Stimulated activated CD4-positive, alpha-beta T cell treated with anti-CD3 and anti-CD28 coated beads, Interleukin-15, amount 100 ng/mL, for 24 hours (primary cell): ENCODE measurements around the gene ROCK2.
A peak's percentile ranks its signal among the peaks of the same experiment; 100 is the strongest.

Experiments
- DNase-seq: peaks from one replicate; pipeline ENCODE4 v3.0.0-alpha.2; 2020

ROCK2 gene

GRCh38 chr2:11344342-11344955, at the start of gene ROCK2:
Gene ROCK2, minus strand, starts transcription at chr2:11344636. Its CDS starts 500 bp downstream, at chr2:11344136.
- peak; percentile 83 for DNase-seq

- DNase-seq, result no peak
These were observed 49.3 kb upstream of the ROCK2 start for GRCh38 chr2:11393711-11394236.

GRCh38 chr2:11391942-11392266, 47.5 kb upstream of the ROCK2 start:
- DNase-seq, result no peak

- DNase-seq, result no peak
These were observed 45.9 kb upstream of the ROCK2 start for GRCh38 chr2:11390399-11390658.

GRCh38 chr2:11389551-11390398, 45.3 kb upstream of the ROCK2 start:
- DNase-seq, result no peak

GRCh38 chr2:11389052-11389420, 44.6 kb upstream of the ROCK2 start:
- DNase-seq, result no peak

DNA sequence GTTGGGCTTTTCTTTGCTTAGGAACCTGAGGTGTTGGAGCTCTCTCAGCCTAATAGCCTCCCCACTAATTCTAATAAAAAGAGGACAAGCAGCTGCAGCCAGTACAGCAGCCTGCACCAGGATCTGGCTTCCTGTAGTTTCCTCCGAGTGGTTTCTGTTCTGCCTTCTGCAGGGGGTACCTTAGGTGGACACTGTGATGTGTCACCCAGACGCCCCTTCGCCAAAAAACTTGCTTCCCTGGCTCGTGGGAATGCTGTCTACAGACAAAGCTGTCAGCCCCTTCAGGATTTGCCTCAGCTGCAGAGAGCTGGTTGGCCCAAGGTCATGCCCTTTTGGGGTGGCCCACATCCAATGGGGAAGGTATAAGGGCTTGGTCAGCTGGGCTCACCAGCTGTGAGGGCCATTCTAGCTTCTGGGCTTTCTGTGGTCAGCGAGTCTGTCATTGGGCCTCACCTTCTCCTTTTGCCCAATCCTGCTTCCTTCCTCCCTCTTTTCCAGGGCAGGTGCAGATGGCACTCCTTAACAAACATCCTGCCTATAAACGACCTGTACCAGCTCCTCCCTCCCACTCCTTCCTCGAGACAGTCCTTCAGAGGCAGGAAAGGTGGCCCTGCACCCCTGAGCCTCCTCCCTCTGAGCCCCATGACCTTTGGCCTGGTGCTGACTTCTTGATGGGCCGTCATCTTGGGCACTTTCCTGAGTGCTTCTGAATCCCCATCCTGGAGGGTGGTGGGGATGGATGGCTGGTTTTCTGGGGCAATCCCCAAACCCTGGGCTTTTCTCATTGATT, 44.0 kb upstream of the ROCK2 start:
- DNase-seq, result no peak

GRCh38 chr2:11387843-11388242, 43.4 kb upstream of the ROCK2 start:
- DNase-seq, result no peak

DNA sequence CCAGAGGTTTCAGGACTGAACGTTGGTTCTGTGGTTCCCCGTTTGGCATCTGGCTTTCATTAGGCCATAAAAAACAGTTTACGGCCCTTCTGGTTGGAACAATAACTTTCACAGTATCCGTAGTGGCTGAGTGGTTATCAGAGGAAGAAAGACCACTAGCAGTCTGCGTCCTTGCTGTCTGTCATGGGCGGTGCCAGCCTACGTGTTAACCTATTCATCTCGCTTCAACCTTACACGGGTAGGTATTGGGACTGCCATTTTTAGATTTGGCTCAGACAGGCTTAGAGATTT, 42.6 kb upstream of the ROCK2 start:
- no peak for DNase-seq

- no peak for DNase-seq
These were observed 41.4 kb upstream of the ROCK2 start for GRCh38 chr2:11385847-11386246.

DNA sequence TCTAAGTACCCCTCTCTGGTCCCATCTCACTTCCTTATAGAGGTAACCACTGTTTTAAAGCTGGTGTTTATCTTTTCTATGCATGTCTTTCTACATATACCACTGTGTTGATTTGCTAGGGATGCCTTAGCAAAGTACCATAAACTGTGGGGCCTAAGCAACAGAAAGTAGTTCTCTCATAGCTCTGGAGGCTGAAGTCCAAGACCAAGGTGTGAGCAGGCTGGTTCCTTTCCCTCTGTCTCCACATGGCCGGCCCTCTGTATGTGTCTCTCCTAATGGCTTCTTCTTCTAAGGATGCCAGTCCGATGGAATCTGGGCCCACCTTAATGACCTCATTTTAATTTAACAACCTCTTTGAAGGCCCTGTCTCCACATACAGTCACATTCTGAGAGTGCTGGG, 40.8 kb upstream of the ROCK2 start:
- no peak for DNase-seq

- DNase-seq, result no peak
These were observed 35.1 kb upstream of the ROCK2 start for GRCh38 chr2:11379558-11379957.

DNA sequence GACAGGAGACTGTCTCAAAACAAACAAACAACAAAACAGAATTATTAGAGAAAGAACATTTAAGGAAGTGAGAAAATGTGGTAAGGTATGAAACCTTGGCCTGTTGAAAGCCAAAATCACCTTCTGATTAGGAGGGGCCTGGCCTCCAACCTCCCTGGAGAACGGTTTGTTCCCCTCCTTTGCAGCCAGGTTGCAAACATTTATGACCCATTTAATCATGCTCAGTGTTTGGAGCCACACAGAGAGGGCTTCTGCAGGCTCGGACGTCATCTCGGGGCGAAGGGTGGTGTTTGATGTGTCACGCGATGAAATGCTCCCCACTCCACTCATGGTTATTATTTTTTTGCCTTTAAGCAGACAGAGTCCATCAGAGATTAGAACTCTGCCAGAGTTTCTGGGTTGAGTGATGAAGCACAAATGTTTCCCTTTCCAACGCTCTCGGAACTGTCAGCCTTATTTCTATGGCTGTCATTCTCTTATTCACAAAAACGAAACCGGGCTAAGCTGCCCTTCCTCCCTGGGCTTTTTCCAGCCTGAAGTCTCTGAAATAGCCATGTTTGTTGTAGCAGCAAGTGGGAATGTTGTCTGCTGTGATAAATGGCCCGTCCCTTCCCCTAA, 33.6 kb upstream of the ROCK2 start:
- DNase-seq, result no peak

GRCh38 chr2:11376071-11376470, 31.6 kb upstream of the ROCK2 start:
- no peak for DNase-seq

- DNase-seq, result no peak
These were observed 31.2 kb upstream of the ROCK2 start for GRCh38 chr2:11375689-11376027.

- no peak for DNase-seq
These were observed 30.7 kb upstream of the ROCK2 start for GRCh38 chr2:11375025-11375688.

DNA sequence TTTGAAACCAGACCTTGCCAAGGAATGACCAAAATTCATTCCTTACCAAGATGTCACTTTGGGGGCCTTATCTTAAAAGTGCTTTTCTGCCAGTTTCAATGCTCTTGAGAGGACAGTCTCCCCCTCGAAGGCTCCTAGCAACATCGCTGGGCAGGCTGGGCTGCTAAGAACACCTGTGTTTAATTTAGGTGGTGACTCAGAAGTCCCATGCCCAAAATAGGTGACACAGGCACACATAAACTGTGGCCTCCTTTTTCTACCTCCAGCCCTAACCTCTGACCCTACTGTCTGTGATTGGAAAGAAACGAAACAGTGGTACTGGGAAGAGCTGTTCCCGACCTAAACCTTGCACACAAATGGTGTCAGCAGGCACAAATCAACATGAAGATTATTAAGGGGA, 28.7 kb upstream of the ROCK2 start:
- DNase-seq, result no peak

DNA sequence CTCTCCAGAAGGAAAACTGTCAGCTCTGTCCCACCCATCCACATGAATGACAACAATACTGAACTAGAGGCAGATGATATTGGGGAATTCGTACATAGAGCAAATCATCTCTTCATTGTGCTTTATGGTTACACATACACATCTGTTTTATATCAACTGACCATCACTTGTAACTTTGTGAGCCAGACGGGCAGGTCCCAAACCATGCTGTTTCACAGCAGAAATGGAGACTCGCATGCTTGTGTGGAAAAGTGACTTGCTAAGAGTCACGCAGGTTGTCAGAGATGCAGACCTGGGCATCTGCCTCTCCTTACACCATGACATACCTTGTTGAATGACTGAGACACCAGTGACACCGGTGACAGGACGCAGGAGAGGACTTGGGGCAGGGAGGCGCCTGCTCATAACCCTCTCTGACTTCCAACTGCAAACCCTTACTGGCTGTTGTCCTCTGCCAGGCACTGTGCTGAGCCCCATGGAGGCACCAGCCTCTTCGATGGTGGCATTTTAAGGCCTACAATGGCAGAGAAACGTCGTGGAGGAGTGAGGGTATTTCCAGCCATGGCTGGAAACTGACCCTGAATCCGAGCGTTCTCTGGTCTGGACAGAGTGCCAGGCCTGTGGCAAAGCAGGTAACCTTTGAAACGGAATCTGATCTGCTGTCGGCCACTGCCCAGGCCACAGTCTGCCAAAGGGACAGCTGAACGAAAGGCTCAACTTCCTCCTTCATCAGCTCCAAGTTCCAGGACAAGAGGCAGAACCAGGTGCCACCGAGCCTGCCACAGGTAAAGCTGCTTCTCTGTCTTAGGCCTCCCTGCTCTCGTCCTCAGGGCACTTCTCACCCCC, 26.9 kb upstream of the ROCK2 start:
- DNase-seq, result no peak

DNA sequence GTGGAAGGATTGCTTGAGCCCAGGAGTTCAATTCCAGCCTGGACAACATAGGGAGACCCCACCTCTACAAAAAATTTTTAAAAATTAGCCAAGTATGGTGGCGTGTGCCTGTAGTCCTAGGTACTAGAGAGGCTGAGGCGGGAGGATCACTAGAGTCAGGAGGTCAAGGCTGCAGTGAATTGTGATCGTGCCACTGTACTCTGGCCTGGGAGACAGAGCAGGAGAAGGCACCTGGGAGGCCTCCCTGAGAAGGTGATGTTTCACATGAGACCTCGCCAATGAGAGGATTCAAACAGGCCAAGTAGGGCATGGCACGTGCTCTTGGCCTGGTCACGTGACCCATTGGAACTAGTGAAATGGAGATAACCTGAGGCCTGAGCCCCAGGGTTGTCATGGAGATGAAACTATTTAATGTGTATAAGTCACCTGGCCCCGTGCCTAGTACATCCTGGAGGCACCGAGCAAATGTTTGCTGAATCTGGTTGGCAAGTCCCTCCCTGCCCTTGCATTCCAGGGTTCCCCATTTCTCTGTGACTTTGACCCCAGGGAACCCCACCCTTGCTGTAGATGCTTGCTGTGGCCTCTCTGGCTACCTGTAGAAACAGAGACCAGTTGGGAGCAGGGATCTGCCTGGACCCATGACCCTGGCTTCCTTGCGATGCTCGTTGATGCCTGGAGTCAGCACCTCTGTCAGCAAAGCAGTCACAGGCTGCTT, 26.1 kb upstream of the ROCK2 start:
- DNase-seq, result no peak

- no peak for DNase-seq
These were observed 23.7 kb upstream of the ROCK2 start for GRCh38 chr2:11368059-11368572.

- DNase-seq, result no peak
These were observed 22.8 kb upstream of the ROCK2 start for GRCh38 chr2:11367170-11367730.
